Stimulated activated CD4-positive, alpha-beta T cell treated with anti-CD3 and anti-CD28 coated beads, Interleukin-15, amount 100 ng/mL, for 1 hour (primary cell): ENCODE data around the gene PDE4D.

ENCODE experiments used
- DNase-seq, 2 donors: peaks; one replicate each; pipeline ENCODE4 v3.0.0-alpha.2; 2020; ENCODE audit warnings: low read depth in 1 of 2, low spot score in 1 of 2

PDE4D gene

DNA sequence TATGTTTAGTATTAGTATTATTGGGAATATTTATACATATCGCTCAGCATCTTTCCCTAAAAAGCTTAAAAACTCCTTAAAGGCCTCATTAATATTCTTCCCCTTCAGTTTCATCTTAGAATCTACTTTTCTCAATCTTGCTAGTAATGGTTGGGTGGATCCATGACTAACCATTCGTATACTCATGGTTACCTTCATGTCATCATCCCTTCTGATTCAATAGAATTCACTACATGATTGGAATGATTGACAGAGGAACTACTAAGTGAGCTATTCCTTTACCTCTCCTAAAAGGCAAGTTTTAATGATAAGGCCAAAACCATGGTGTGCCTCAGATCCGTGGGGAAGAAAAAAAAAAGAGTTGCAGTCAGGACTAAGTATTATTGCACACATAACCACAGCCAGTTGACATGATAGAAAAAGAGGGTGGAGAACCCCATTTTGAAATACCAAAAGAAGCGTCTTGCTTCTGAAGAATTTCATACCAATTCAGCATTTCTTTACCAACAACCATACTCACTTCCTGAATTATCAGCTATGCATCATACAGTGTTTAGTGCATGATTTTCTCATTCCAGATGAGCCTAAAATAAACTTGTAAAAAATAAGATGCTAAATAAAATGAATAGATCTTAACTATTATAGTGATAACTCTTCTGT lies 624.6 kb downstream of the PDE4D start:
- no peak for DNase-seq

DNA sequence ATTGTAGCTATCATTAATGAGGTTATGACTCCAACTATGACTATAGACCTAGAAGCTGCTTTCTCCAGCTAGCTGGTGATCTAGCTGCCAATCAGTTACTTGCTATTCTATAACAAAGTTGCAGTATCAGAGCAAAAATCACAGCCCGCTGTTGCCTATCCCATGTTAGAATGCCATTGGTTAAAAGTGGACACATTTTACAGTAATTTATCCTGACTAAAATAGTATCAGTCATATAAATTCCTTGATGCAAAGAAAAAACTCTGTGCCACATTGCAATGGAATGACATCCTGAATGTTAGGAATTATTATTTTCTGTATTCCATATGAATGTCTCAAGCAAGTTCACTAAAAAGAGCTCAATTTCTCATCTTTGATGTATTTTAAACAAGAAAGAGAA lies 626.5 kb downstream of the PDE4D start:
- no peak for DNase-seq

DNA sequence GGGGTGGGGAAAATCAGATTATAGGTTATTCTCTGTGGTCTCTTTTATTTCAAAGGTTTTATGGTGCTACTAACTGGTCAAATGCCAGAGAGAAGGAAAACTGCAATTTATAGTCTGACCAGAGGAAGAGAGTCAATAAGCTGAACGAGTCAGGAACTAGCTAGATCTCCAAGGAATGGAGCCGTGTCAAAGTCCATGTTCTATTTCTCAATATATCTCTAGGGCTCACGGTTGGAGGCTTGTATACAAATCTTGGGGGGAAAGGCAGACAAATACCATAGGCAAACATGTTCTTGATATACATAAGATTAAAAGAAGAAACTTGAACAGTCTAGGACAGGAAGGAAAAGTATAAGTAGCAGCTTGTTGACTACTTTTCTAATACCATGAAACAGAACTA lies 627.1 kb downstream of the PDE4D start:
- DNase-seq: no peak

DNA sequence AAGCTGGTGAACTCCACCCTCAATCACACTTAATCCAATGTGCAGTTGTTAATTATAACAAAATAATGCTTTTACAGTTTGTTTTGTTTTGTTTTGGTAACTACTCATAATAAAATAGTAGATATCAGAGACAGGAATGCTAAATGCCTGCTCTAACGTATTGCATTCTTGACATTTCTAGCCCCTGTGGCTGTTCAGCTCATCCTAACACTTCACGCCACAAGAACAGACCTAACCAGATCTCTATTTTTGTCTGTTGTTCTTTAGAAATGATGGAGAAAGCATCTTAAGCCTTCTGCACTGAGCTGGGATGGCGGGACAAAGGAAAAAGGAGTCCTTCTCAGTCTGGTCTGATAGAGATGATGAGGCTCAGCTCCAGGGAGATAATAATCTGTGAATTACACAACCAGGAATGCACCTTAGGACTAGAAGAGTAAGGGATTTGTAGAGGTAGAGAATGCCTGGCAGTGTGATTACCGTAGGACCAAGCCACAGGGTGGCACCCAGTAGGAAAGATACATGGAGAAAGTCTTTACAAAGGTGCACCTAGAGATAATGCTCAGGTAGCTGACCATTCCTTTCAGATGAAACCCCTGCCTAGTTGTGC lies 628.8 kb downstream of the PDE4D start:
- no peak for DNase-seq

DNA sequence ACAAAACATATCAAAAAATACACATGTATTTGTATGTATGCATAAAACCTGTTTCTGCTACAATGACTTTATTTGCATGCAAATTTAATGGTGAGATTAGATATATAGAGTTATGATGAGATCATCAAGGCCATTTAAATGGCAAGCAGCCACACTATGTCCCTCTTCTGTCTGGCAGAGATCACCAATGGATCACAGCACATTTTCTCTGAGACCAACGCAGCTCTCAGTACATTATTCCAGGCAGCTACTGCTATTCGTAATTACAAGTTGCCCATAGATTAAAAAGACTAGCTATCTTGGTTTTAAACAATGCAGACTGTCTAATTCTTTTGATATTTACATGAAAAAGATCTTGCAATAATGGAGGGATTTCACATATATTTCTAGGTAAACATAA lies 629.5 kb downstream of the PDE4D start:
- DNase-seq: no peak

DNA sequence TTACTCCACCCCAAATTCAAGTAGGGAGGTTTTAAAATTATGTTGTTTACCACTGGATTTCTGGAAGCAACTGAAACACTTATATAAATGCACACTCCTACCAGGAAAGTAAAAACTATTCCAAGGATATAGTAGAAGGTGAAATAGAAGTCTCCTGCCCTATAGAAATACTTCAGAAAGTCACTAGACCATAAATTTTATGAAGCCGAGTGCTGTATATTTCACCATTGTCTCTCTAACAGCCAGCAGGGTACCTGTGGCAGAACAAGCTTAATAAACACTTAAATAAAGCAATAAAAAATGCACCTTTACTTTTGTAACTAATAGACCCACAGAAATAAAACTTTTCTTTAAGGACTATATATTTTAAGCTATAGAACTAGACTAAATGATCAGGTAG lies 631.6 kb downstream of the PDE4D start:
- no peak for DNase-seq

DNA sequence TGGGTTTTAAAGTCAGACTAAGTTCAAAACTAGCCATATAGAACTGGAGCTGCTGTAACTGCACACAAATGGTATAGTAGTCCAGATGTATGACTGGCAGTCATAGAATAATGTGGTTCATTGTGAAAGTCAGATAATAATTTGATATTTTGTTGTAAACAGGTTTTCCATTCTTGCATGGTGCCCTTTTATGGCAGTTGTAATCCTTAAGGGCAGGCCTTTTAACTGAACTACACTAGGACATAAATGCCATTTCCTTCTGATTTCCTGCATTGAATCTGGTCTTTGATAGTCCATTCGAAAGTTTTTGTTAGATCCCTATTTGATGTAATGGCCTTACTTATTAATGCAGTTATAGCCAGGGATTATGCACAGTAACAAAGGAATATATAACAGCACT lies 632.6 kb downstream of the PDE4D start:
- no peak for DNase-seq

DNA sequence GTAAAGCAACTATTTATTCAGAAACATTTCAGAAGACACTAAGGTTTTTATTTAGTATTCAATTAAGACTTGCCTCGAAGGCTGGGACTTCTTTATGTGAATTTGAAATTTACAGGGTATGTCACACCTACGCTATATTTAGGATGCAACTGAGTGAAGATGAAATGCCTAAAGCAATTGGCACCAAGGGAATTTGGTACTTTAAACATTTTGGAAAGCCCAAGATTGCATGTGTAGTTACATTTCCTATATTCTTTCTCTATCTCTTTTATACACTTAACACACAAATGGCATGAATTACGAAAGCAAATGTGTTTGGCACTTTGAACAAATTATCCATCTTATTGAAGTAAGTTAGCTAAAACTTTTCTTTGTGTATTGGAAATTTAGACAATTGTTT lies 633.3 kb downstream of the PDE4D start:
- no peak for DNase-seq

DNA sequence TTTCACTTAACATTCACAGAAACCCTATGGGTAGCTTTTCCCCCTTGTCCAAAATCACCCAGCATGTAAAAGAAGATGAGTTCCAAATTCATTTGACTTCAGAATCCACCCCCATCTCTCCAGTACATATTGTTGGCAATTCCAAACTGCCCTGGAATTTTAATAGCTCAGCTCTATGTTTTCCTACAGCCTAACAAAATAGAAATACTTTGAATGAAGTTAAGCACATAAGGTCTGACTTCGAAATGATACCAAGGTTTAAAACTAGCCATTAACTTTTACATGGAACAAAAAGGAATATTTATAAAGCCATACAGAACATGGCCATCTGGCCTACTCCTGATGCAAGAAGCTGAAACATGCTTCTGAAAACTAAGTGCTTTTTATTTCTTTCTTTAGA lies 634.3 kb downstream of the PDE4D start:
- no peak for DNase-seq

DNA sequence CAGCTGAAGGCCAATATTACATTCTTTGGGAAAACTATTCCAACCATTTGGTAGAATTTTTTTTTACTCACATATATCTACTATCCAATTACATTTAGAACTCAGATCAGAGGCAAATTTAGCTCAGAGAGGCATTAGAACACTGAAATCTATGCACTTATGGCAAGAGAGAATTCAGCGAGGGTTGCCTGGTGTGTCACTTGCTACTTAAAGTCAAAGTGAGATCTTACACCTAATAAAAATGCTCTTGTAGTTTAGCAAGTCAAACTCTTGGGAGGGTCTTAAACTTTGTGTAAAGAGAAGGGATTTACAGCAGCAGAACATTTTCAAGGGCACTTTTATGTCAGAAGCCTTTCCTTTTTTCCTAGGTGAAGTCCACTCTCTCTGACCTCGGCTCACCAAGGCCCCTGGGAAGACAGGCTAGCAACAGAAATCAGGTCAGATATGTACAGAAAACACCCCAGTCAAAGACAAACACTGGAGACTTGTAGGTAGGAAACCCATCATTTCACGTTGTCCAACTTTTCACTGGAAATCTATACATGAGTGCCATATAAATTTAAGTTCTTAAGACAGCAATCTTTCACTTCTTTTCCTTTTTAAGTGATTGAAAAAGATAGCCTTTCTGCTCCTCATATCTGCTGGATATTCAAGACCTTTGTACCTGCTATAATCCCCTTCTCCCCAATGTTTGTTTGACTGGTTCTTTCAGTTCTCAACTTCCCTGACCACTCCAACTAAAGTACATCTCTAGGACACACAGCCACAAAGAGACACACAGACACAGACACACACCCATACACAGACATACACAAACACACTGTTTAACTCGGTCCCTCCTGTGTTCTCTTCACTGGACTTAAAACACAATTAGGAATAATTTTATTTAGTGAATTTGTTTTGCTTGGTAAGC lies 635.8 kb downstream of the PDE4D start:
- DNase-seq: no peak

DNA sequence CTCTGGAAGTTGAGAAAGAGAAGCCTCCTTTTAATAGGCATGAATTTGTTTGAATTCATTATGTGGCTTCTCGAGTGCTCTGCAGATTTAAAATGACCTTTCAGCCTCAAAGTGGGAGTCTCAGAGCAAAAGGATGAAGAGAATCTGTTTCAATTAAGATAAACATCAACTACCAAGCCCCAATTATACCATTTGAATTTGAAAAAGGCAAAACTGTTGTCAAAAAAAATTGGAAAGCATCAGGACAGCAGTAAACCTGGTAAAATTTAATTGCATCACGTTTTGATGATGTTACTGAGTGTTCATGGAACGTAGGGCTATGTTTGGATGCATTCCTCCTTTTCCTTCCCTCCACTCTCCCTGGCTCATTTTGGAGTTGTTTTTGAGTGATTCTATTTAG lies 637.2 kb downstream of the PDE4D start:
- DNase-seq: no peak

DNA sequence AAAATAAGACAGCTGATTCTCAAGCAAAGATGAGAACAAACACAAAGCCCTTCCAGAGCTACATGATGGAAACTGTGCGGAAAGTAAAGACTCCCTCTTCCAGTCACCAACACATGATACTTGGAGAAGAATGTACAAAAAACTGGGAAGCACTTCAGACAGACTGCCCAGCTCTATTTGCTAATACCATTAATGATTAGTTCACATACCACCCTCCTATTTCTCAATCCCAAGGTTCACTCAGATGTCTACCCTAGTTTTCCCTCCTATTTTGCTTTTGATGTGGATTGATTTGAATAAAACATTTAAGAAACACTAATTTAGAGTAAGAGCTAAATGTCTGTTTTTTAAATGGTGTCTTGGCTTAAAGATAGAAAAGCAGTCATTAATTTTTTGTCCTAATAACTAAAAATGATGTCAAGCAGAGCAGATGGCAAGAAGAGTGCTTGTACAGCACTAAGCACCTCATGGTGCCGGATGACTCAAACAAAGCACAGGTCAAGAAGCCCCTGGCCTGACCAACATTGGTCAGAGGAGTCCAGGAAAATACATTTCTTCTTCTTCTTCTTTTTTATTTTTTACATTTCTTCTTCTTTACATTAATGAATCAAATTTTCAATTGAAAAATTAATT lies 639.4 kb downstream of the PDE4D start:
- DNase-seq: no peak

DNA sequence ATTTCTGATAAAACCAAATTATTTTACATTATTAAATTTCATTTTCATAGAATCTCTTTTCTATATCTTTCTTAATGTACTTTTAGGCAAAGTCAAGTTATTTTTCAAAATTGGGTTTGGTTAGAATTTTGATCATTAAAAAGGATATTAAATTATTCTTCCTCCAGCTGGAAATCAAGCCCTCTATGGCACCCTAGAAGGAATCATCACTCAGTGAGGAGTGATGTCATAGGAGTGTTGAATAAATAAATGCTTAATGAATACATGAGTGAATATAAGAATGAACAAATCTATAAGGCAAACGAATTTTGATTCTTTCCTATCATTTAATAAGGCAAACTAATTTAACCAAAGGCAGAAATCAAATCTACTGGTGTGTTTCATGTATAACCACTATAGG lies 639.9 kb downstream of the PDE4D start:
- DNase-seq: no peak

DNA sequence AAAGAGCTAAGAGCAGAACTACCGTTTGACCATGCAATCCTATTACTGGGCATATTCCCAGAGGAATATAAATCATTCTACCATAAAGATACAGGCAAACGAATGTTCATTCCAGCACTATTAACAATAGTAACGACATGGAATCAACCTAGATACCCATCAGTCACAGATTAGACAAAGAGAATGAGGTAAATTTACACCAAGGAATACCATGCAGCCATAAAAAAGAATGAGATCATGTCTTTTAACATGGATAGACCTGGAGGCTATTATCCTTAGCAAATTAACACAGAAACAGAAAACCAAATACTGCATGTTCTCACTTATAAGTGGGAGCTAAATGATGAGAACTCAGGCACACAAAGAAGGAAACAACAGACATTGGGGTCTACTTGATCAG lies 641.9 kb downstream of the PDE4D start:
- no peak for DNase-seq

DNA sequence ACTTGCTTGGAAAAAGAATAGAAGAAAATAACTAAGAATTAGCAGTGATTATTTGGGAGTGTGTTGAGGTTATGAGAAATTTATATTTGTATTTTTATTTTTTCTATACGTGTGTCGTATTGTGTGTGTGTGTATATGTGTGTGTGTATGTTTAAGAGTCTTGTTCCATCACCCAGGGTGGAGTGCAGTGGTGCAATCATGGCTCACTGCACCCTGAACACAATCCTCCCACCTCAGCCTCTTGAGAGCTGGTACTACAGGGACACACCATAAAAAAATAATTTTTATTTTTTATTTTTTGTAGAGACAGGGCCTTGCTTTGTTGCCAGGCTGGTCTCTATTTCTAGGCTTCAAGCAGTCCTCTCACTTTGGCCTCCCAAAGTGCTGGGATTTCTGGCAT lies 643.8 kb downstream of the PDE4D start:
- no peak for DNase-seq

DNA sequence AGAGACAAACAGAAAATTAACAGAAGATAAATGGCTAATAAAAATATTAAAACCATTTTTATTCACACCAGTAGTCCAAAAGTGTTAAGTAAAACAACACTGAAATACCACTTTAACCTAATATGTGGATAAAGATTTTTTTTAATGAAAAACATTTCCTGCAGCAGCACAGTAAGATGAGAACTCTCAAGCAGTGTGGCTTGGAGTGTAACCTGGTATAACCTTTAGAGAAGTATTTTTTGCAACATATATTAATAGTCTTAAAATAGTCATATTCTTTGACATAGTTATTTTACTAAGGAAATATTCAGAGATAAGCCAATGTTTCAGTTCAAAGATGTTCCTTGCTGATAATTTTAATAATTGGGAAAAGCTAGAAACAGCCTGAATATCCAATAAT lies 644.4 kb downstream of the PDE4D start:
- DNase-seq: no peak

DNA sequence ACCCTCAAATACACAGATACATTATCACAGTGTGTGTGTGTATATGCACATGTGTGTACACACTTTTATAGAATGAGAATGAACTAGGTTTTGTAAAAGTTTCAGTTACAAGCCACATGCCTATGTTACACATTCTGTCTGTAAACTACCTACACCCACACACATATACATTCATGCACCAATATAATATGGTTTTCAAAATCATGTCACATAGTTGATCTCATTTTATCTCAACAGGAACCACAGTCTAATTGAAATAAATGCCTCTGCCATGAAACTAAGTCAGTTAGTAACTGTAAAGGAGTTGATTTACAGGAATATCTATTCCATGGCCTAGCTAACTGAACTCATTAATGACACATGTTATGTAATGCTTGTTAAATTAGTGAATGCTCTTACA lies 646.6 kb downstream of the PDE4D start:
- DNase-seq: no peak

DNA sequence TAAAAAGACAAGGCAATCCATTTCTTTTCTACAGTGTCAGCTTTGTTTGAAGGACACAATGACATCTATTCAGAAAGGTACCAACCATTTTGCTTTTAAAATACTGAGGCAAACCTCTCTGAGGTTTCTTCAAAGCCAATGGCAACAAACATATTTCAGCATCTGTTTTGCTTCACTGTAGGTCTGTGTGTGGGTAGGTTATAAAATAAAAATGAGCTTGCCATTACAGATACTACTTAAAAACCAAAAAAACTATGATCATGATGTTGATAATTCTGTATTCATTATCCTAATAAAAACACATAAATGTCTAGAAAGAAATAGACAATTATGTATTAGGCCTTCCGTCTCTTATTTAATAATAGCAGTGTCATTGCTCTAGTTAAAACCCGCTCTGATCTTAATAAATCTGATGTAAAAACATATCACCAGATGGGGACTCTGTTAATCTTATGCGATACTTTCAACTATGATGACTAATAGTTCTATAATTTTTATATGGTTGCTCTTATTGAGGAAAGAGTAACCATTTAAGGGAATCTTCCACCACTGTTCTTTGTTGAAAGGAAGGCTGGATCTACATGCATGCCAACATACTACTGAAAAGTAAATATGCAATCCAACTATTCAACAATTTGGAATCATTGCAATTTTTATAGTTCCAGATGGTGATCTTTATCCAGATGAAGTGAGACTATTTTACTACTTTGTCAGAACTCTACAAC lies 647.2 kb downstream of the PDE4D start:
- DNase-seq: no peak

DNA sequence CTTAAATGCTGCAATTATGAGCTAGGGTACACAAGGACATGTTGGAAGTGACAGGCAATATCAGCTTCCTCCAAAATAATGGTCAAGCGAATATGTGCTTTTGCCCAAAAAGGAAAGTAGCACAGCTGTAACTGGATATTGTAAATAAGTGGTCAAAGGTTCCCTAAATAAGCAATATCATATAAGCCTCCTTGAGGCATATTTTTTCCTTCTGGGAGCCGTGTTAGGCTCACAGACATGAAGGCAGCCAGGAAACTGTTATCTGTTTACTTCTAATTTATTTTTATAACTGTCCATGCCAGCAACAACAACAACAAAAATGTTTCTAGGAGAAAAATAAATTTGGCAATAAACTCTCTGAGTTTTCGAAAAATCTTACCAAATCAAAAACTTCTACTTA lies 648.3 kb downstream of the PDE4D start:
- DNase-seq: no peak

DNA sequence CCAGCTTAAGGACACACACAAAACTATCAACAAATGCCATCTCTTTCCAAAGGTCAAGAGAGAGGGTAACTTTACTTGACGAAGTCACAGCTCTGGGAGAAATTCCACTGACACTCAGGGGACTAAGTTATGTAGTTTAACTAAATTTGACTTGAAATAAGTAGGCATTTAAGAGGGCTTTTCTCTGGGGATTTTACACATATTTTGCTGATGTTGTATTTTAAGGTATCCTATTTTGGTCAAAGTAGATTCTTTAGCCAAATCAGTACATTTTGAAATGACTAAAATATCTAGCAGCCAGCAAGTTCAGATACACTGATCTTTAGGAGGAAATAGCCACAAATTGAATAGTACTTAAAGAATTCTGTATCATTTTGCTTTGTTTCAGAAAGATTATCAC lies 652.0 kb downstream of the PDE4D start:
- no peak for DNase-seq

DNA sequence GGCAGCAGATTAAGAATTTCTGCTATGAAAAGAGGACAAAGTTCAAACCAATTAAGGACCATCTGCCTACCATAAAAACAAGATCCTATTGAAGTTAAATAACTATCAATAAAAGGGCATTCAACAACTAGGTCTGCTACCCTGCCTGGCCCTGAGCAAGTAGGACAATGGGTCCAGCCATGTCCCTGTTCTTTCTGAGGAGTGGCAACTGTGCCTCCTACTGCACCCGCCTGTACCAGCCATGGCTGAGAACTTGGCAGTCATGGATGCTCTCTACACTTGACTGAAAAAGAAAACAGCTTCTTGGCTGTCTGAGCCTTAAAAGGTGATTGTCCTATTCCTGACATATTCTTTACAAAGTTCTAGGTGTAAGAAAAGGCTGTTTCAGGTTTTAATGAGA lies 652.4 kb downstream of the PDE4D start:
- DNase-seq: no peak
